HG03064 (cell line): ENCODE results near the gene NOL4L.

Experiments used
- ATAC-seq: cut with Tn5 transposase; IDR thresholded peaks from one replicate; pipeline ENCODE4 v1.9.1; 2021; ENCODE audit warnings: low read depth; ENCODE audit not compliant: unreplicated experiment

NOL4L gene

DNA sequence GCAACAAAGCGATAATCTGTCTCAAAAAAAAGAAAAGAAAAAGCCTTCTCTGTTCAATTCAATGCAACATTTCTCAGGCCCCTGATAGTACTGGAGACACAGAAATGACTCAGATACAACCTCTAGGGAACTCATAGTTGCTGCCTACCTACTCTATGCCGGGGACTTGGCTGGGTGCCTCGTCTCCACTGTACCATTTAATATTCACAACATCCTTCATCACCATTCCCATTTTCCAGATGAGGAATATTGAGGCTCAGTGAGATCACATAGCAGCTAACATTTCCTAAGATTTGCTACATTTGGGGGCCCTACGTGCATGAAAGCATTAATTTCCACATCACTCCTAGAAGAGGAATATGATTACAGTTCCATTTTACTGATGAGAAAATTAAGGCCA lies 7.5 kb downstream of the NOL4L start:
- no peak for ATAC-seq

- no peak for ATAC-seq
These were observed 8.1 kb downstream of the NOL4L start for GRCh38 chr20:32577023-32577422.

- ATAC-seq = no peak
These were observed 8.6 kb downstream of the NOL4L start for GRCh38 chr20:32576560-32576959.

- ATAC-seq = no peak
These were observed 9.3 kb downstream of the NOL4L start for GRCh38 chr20:32575805-32576204.

- ATAC-seq = no peak
These were observed 9.9 kb downstream of the NOL4L start for GRCh38 chr20:32575227-32575581.

DNA sequence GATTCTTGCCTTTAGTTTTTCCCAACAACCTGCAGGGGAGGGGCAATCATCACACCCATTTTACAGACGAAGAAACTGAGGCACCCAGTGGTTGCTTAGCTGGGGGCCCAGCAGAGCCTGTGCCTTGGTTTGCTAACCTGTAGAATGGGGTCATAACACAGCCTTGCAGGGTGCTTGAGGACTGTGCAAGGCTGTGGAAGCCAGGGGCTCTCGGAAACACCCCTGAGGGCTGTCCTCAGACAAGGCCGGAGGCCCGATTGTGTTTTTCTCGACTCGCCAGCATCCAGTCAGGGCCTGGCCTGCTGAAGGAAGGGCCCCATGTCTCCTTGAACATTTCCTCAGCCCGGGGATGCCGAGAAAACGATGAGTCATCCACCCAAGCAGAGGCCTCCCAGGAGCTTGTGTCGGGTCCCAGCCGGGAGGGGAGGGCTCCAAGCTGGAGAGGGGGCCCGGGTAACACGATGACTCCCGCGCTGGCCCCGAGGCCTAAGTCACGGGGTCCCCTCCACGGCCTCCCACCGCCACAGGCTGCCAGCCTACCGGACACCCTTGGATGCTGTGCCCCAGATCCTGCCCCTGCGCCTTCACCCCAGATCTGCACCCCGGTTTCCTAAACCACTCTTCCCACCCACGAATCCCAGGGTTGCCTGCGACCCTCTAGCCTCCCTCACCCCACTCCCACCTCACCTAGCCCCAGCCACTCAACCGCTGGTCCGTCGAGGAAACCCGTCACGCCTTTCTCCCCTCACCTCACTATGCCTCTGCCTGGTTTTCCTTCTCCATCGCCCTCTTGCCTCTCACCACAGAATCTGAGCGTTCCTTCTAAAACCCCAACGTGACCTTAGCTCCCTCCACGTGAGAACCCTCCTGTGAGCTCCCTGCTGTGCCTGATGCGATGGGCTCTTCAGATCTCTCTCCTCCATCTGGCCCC lies 10.6 kb downstream of the NOL4L start:
- no peak for ATAC-seq

- ATAC-seq = no peak
These were observed 11.8 kb downstream of the NOL4L start for GRCh38 chr20:32573167-32573851.

DNA sequence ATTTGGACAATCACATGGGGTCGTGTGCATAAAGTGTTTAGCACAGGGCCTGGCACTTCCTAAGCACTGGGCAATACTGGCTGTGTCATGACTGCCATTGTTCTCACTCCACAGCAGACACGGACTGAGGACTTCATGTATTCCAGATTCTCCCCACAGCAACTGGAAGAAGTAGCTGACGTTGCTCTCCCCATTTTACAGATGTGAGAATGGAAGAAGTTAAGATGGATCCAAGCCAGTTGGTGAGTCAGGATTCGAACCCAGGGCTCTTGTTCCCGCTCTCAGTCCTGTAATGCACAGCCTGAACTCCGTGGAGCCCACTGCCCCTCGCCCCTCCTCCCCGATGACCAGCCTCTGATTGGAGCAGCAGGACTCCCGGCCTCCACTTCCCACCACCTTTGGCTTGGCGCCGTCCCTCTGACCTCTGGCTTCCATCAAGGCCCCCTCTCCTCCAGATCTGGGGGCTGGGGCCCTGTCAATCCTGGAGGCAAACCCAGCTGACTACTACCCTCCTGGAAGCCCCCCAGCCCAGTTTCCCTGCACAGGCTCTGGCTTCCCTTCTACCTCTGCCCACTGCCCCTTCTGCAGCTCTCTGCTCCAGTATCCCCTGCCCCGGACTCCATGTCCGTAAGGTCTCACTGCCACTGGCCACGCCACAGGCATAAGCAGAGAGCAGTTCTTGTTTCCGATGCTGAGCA lies 12.7 kb downstream of the NOL4L start:
- ATAC-seq = no peak

DNA sequence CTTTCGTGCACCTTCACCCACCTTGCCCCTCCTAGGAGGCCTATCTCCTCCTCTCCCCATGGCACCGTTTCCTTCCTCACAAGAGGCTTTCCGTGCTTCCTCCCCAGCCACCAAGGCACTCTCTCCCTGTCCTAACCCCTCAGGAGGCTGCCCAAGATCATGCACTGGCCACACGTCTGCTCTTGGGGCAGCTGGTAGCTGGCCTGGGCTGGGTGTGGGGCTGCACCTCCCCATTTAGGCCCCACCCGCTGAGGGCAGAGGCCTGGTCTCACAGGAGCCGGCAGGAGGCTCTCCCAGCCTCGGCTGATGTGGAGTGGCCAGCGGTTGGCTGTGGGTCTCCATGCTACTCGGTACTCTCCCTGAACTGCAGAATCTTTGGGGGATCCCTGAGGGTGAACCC lies 13.6 kb downstream of the NOL4L start:
- ATAC-seq = no peak

DNA sequence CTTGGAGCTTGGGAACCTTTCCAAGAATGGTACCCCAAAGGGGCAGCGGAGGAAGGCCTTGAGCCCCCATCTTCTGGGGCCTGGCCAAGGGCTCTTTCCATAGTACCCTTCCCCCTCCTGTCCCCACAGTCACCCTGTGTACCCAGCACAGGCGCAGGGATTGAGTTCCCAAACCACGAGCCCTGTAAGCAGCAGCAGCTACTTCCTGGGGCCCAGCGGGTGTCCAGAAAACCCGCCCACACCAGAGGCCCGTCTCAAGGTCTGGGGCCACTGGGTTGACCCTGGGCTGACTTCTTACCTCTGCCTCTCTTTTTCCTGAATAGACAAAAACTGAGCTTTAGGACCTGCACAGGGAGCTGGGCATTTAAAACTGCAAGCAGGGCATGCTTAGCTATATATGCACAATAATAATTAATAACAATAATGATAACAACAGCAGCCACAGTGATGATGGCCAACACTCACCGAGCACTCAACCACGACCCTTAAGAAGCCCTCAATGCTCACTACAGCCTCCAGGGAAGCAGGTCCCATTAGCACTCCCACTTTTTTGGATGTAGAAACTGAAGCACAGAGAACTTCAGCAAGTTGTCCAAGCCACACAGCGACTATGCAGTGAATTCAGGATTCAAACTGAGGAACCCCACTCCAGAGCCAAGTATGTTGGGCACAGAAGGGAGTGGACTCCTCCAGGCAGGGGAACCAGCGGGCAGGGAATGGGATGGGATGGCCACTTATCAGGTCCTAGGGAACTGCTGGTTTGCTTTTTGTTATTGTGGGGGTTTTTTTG lies 14.5 kb downstream of the NOL4L start:
- ATAC-seq = no peak

DNA sequence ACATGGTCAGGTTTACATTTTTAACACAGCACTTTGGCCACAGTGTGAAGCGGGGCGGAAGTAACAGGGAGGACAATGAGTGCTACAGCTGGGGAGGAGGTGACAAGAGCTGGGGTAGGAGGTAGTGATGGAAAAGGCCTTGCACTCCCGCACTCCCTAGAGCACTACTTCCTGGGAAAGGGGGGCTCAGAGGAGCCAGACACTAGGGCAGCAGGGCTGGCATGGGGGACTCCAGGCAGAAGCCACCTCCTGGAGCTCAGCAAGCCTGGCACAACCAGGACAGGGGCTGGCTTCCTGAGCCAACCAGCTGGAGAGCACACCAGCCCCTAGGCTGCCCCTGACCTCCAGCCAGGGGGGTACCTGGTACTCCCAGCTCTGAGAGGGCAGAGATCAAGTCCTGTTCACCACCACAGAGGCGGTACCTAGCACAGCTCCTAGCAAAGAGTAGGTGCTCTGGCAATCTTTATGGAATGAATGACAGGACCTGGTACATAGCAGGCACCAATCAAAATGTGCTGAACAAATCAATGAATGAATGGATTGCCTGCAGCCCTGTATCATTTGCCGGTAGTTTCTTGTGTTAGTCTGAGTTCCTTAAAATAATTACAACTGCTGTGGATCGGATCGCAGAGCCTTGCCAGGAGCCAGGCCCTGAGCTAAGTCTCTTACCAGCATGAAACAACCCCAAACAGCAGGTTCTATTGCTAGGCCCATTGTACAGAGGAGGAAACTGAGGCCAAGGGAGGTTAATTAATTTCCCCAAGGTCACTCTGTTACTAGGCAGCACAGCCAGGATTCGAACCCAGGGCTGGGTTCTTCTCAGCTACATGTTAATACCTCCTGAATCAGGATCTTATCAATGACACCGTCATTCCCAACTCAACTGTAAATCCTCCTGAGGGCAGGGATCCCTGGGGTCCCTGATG lies 15.5 kb downstream of the NOL4L start:
- no peak for ATAC-seq

GRCh38 chr20:32569018-32569379 lies 16.1 kb downstream of the NOL4L start:
- no peak for ATAC-seq

GRCh38 chr20:32567384-32568178 lies 17.6 kb downstream of the NOL4L start:
- ATAC-seq = no peak

GRCh38 chr20:32566379-32567374 lies 18.5 kb downstream of the NOL4L start:
- ATAC-seq = no peak

DNA sequence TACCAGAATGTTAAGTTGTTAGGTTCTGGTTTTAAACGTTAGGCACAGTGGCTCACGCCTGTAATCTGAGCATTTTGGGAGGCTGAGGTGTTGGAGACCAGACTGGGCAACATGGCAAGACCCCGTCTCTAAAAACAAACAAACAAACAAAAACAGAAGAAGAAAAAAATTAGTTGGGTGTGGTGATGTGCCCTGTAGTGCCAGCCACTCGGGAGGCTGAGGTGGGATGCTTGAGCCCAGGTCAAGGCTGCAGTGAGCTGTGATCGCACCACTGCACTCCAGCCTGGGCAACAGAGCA lies 19.4 kb downstream of the NOL4L start:
- ATAC-seq = no peak

DNA sequence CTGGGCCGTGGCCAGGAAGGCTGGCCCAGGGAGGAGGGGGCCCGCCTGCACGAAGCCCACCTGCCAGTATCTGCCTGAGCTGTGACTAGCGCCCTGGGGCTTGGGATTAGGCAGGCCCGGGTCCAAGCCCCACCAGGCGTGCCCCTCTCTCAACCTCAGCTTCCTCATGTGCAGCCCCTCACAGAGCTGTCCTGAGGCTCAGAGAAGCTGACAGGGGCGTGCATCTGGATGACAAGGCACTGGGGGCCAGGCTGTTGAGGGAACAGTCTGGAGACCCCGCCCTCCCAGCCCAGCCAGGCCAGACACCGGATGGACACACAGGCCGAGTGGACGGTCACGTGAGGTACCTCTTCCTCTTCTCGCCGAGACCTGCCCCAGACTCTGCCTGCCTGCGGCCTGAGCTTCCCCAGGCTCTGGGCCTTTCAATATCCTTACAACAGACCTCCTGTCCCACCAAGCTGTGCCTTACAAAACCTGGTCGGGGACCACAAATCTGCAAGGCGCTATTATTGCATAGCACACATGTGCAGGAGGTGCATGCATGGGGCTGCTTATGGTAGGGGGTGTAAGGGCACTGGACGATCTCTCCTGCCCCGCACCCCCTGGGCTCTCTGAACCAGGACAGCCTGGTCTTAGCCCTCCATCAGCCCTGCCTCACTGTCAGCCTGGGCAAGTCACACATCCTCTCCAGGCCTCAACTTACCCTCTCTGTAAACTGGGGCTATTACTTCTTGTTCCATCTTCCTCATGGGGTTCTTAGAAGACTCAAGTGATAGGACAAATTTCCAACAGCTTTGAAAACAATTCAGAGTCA lies 20.0 kb downstream of the NOL4L start:
- no peak for ATAC-seq

DNA sequence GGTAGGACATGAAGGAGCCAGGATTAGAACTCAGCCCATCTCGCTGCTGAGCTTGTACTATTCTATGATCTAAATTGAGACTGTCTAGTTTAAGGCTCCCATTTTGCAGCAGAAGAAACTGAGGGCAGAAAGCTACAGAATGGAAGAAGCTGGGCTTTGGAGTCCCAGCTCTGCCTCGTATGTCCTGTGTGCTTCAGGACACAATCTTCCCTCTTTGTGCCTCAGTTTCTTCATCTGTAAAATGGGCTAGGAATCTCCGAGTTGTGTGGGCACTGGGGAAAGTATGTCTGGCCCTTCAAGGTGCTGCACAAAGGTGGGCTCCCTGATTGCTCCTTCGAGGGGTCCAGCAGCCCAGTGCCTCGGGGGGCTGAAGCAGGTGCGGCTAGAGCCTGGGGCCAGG lies 20.7 kb downstream of the NOL4L start:
- no peak for ATAC-seq
